K562 (cell line): ENCODE data around the gene CTU1. TPM values are rescaled to one million over a fixed set of nuclear protein-coding genes. Genes with fewer than 3 reads are reported as not detected.
A peak's percentile ranks its signal among the peaks of the same experiment; 100 is the strongest.

ENCODE experiments used
- BDP1 ChIP-seq: IDR thresholded peaks from 3 replicates; pipeline ENCODE4 v1.6.1; 2011; ENCODE audit not compliant: insufficient read length, insufficient read depth
- CBFB ChIP-seq: sonication (generic); formaldehyde crosslinking; IDR thresholded peaks from 2 replicates; pipeline ENCODE4 v1.4.0; 2020; ENCODE audit warnings: mild to moderate bottlenecking, missing genetic modification reagents
- CUX1 ChIP-seq: fragments of 200-800 bp; sonication (Bioruptor generic); IDR thresholded peaks from 2 replicates; pipeline ENCODE4 v1.6.1; 2016; ENCODE audit warnings: missing genetic modification characterization, missing compliant biosample characterization
- DDX20 ChIP-seq: fragments of 450-650 bp; IDR thresholded peaks from 2 replicates; pipeline ENCODE4 v1.6.1; 2016; ENCODE audit warnings: missing genetic modification characterization, low read depth, mild to moderate bottlenecking, missing compliant biosample characterization, moderate library complexity
- ILK ChIP-seq: fragments of 450-650 bp; IDR thresholded peaks from 2 replicates; pipeline ENCODE4 v1.6.1; 2016; ENCODE audit warnings: missing genetic modification characterization, low read depth, mild to moderate bottlenecking, missing compliant biosample characterization, moderate library complexity, borderline replicate concordance
- JUND ChIP-seq, 2 experiments: IDR thresholded peaks; 2 replicates in 1 of 2; 3 replicates in 1 of 2; pipeline ENCODE4 v1.6.1; 2011; ENCODE audit warnings: borderline replicate concordance in 2 of 2, low read depth in 2 of 2, low read length in 2 of 2, improper control_type of control experiment in 1 of 2, missing biosample characterization in 1 of 2, missing genetic modification characterization in 1 of 2, missing genetic modification reagents in 1 of 2
- MEF2A ChIP-seq: IDR thresholded peaks from 2 replicates; pipeline ENCODE4 v1.6.1; 2011; ENCODE audit warnings: low read depth, mild to moderate bottlenecking, low read length, moderate library complexity; ENCODE audit not compliant: control insufficient read depth
- MLLT1 ChIP-seq, 2 experiments: fragments of 450-650 bp; IDR thresholded peaks; 2 replicates each; pipeline ENCODE4 v1.6.1; 2016
- NR1H2 ChIP-seq: sonication (generic); formaldehyde crosslinking; IDR thresholded peaks from 2 replicates; pipeline ENCODE4 v1.4.0; 2020; ENCODE audit warnings: mild to moderate bottlenecking, missing genetic modification reagents
- PHB2 ChIP-seq: fragments of 450-650 bp; IDR thresholded peaks from 2 replicates; pipeline ENCODE4 v1.6.1; 2017; ENCODE audit warnings: low read depth
- PTBP1 ChIP-seq: fragments of 200-400 bp; formaldehyde crosslinking; IDR thresholded peaks from 2 replicates; pipeline ENCODE4 v1.6.1; 2017; ENCODE audit warnings: low read depth, low read length
- TCF7L2 ChIP-seq: fragments of 150-350 bp; IDR thresholded peaks from 2 replicates; pipeline ENCODE4 v1.6.1; 2016; ENCODE audit warnings: low read depth, mild to moderate bottlenecking, low read length, moderate library complexity
- THRA ChIP-seq: fragments of 450-650 bp; IDR thresholded peaks from 2 replicates; pipeline ENCODE4 v1.6.1; 2017; ENCODE audit warnings: mild to moderate bottlenecking, moderate library complexity
- ZNF785 ChIP-seq: fragments of 250-450 bp; sonication (Bioruptor Pico); IDR thresholded peaks from 2 replicates; pipeline ENCODE4 v1.4.0; 2020; ENCODE audit warnings: mild to moderate bottlenecking
- polyA plus RNA-seq, 8 experiments: library from polyadenylated mRNA; depleted of rRNA in 4 of 8; stranded (reverse) in 5 of 8; unstranded in 3 of 8; fragments of >200 nt; fragmentation: Nextera tagmentation in 2 of 8; fragmentation: Illumina TruSeq in 1 of 8; extraction: Ambion mirVana in 2 of 8; extraction: Trizol in 1 of 8; gene quantifications; 2 replicates each; pipeline versions ENCODE4 v1.2.1 to v1.2.3, GENCODE V29; 2011 to 2014; ENCODE audit warnings: inconsistent platforms in 1 of 8, missing spikeins in 1 of 8
- total RNA-seq, 7 experiments: library from RNA; depleted of rRNA in 6 of 7; stranded (reverse); fragments of >200 nt in 6 of 7; fragmentation: Illumina TruSeq in 2 of 7; extraction: Trizol in 2 of 7; gene quantifications; 2 replicates each; pipeline versions ENCODE4 v1.2.1 to v1.2.3, GENCODE V29; 2011 to 2021; ENCODE audit warnings: low replicate concordance in 1 of 7

Gene CTU1
- total and polyA plus RNA-seq, 9 of the 15 experiments (the other 6 are each of a cell fraction or from before 2014, with no cell fraction given), result 0.03 to 18.4 (median 2.3) TPM; not detected in 1

GRCh38 chr19:51108066-51108804 lies at the start of gene CTU1 (continued):
- TF ChIP-seq THRA (no peak), NR1H2 (CRISPR knock-in tag) (no peak), CBFB (CRISPR knock-in tag) (no peak), JUND (IDR thresholded peaks at IDR 0.05; ENCODE audit: borderline replicate concordance, low read depth, low read length) (peak; percentile 73), JUND (tag; IDR thresholded peaks at IDR 0.05; ENCODE audit: borderline replicate concordance, low read depth, low read length) (peak; percentile 42; the same call in 1 of the 3 replicates), CUX1 (no peak), BDP1 (no peak), MLLT1 (IDR thresholded peaks at IDR 0.05) (0 out of 4 replicates have a peak, but pooled peaks of 1 of the 2 experiments have one; percentile 15), DDX20 (no peak), PTBP1 (no peak), ILK (tag) (no peak), MEF2A (no peak), TCF7L2 (no peak), PHB2 (no peak), ZNF785 (CRISPR knock-in tag) (no peak)
